GM18858 (cell line): ENCODE measurements around the gene PRXL2B.
"Not testable (repeated sequence)": the region's sequence is repeated elsewhere in the genome, so short reads cannot be mapped to it uniquely, and the experiment has no call there.

ENCODE experiments used
- ATAC-seq: cut with Tn5 transposase; IDR thresholded peaks from one replicate; pipeline ENCODE4 v1.9.1; 2021; ENCODE audit not compliant: unreplicated experiment

The PRXL2B gene

GRCh38 chr1:2586154-2587070, at the start of gene PRXL2B:
Gene PRXL2B (plus strand): TSS chr1:2586777. CDS start chr1:2586886, 109 bp downstream.
- ATAC-seq = peak; percentile 37

GRCh38 chr1:2537784-2538115, 48.8 kb upstream of the PRXL2B start:
- ATAC-seq = no peak

- ATAC-seq = no peak
These were observed 48.2 kb upstream of the PRXL2B start for GRCh38 chr1:2538376-2538775.

GRCh38 chr1:2538872-2539271, 47.7 kb upstream of the PRXL2B start:
- no peak for ATAC-seq

- ATAC-seq = no peak
These were observed 47.2 kb upstream of the PRXL2B start for GRCh38 chr1:2539312-2539907.

GRCh38 chr1:2540816-2541492, 45.6 kb upstream of the PRXL2B start:
- ATAC-seq = no peak

GRCh38 chr1:2541619-2542245, 44.8 kb upstream of the PRXL2B start:
- ATAC-seq = no peak

GRCh38 chr1:2542246-2542915, 44.2 kb upstream of the PRXL2B start:
- no peak for ATAC-seq

- no peak for ATAC-seq
These were observed 43.0 kb upstream of the PRXL2B start for GRCh38 chr1:2543543-2544092.

GRCh38 chr1:2544093-2544874, 42.3 kb upstream of the PRXL2B start:
- ATAC-seq = no peak

- ATAC-seq = no peak
These were observed 41.5 kb upstream of the PRXL2B start for GRCh38 chr1:2544875-2545640.

- no peak for ATAC-seq
These were observed 40.6 kb upstream of the PRXL2B start for GRCh38 chr1:2545754-2546514.

GRCh38 chr1:2546515-2547209, 39.9 kb upstream of the PRXL2B start:
- no peak for ATAC-seq

- ATAC-seq = no peak
These were observed 39.1 kb upstream of the PRXL2B start for GRCh38 chr1:2547210-2548067.

- peak; percentile 28 for ATAC-seq
These were observed 38.4 kb upstream of the PRXL2B start for GRCh38 chr1:2548068-2548589.

- ATAC-seq = not testable (repeated sequence)
These were observed 37.1 kb upstream of the PRXL2B start for GRCh38 chr1:2549367-2550029.
